ENCODE measurements around the gene GRK5. TPM values are rescaled to one million over a fixed set of nuclear protein-coding genes. Genes with fewer than 3 reads are reported as not detected.

The GRK5 gene
- total and polyA plus RNA-seq, 9 of the 15 experiments (the other 6 are each of a cell fraction or from before 2014, with no cell fraction given): 0.46 to 0.83 (median 0.67) TPM; not detected in 2

DNA sequence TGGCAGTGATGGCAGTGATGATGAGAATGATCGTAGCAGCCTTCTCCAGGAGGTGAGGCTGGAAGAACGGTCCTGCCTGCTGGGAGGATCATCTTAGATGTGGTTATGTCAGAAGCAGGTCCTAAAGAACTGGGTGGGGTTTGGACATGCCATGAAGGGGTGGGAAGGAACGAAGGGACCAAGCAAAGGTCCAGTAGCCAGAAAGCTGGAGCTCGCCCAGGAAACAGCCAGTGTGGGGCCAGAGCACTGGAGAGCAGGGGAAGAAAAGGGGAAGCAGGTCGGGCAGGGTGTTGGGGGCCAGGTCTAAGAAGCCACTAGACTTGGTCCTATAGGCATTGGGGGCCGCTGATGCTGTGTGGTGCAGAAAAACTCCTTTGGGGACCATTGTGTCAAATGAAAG lies 207.8 kb downstream of the GRK5 start:
- H3K4me2 ChIP-seq (ENCODE audit: insufficient read depth, low read length): no peak overlapping the region
- no peak overlapping the region for H2AFZ ChIP-seq (ENCODE audit: low read depth, low read length)
- DNase-seq (ENCODE audit: extremely low read depth in 1 of 4, low spot score in 3 of 4): no peak
- in situ Hi-C loops (cut with MboI): loop anchor here (5.0 kb wide), 1 partner anchor 213 kb away; no protein-coding TSS in a partner anchor
- H3K9ac ChIP-seq (ENCODE audit: insufficient read depth in 1 of 2, low read depth in 2 of 2, low read length in 2 of 2): no peak overlapping the region
- POLR2A ChIA-PET: interaction anchor here (0.6 to 0.7 kb wide), 2 partner anchors 9 to 17 kb away, joined by 3 to 4 read pairs; no protein-coding TSS in a partner anchor
- H4K20me1 ChIP-seq (replicated peaks; ENCODE audit: control insufficient read depth, insufficient read depth, low read length): 0 out of 2 replicates have a peak, but pooled peaks cover 5% of the 10 kb centered on the region
- H3K36me3 ChIP-seq (ENCODE audit: control insufficient read depth, insufficient read depth, low read length): no peaks in the 10 kb centered on the region
- no peak for FAIRE-seq
- H3K27ac ChIP-seq (ENCODE audit: extremely low read depth, low read depth, low read length): no peak overlapping the region
- 0% methylated on average over 1 of the region's 6 CpGs for WGBS (ENCODE audit: insufficient coverage, low coverage, missing lambda C conversion rate)
- no TSS peak for BruUV-seq (replicated peaks)
- H3K4me1 ChIP-seq (replicated peaks in 1 of 2; ENCODE audit: control insufficient read depth in 2 of 2, insufficient read depth in 2 of 2, low read length in 2 of 2): peaks cover 2 to 4% of the 10 kb centered on the region in 2 experiments; a peak in 1 of 5 replicates
- H3K27me3 ChIP-seq (ENCODE audit: control insufficient read depth in 2 of 2, insufficient read depth in 2 of 2, low read length in 2 of 2): peaks cover 0 to 20% of the 10 kb centered on the region in 2 experiments; a peak in 3 of 5 replicates
- CTCF ChIA-PET (ENCODE audit: low intra/inter-chr PET ratio): interaction anchor here (1.1 kb wide), 1 partner anchor 209 kb away, joined by 4 read pairs; no protein-coding TSS in a partner anchor
- intact Hi-C loops (cut with micrococcal nuclease): loop anchor here (5.0 kb wide), 1 partner anchor 123 kb away; no protein-coding TSS in a partner anchor
- TF ChIP-seq, protein P1, sequence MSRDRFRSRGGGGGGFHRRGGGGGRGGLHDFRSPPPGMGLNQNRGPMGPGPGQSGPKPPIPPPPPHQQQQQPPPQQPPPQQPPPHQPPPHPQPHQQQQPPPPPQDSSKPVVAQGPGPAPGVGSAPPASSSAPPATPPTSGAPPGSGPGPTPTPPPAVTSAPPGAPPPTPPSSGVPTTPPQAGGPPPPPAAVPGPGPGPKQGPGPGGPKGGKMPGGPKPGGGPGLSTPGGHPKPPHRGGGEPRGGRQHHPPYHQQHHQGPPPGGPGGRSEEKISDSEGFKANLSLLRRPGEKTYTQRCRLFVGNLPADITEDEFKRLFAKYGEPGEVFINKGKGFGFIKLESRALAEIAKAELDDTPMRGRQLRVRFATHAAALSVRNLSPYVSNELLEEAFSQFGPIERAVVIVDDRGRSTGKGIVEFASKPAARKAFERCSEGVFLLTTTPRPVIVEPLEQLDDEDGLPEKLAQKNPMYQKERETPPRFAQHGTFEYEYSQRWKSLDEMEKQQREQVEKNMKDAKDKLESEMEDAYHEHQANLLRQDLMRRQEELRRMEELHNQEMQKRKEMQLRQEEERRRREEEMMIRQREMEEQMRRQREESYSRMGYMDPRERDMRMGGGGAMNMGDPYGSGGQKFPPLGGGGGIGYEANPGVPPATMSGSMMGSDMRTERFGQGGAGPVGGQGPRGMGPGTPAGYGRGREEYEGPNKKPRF (IDR thresholded peaks at IDR 0.05; ENCODE audit: low read depth, low read length): no peak
- no peak for TF ChIP-seq SLC30A9 (CRISPR knock-in tag; IDR thresholded peaks at IDR 0.05)
- no peak for TF ChIP-seq HDAC2 (IDR thresholded peaks at IDR 0.05)
- no peak for TF ChIP-seq YY1 (IDR thresholded peaks at IDR 0.05; ENCODE audit: borderline replicate concordance in 1 of 3, control insufficient read depth in 1 of 3, extremely low read depth in 1 of 3, insufficient read depth in 3 of 3, insufficient read length in 1 of 3, insufficient replicate concordance in 2 of 3, low read depth in 1 of 3, low read length in 2 of 3)
- TF ChIP-seq, protein P2, sequence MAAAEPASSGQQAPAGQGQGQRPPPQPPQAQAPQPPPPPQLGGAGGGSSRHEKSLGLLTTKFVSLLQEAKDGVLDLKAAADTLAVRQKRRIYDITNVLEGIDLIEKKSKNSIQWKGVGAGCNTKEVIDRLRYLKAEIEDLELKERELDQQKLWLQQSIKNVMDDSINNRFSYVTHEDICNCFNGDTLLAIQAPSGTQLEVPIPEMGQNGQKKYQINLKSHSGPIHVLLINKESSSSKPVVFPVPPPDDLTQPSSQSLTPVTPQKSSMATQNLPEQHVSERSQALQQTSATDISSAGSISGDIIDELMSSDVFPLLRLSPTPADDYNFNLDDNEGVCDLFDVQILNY (CRISPR knock-in tag; IDR thresholded peaks at IDR 0.05): no peak
- TF ChIP-seq EGR1 (conservative IDR thresholded peaks at IDR 0.05): no peak
- TF ChIP-seq, protein P3, sequence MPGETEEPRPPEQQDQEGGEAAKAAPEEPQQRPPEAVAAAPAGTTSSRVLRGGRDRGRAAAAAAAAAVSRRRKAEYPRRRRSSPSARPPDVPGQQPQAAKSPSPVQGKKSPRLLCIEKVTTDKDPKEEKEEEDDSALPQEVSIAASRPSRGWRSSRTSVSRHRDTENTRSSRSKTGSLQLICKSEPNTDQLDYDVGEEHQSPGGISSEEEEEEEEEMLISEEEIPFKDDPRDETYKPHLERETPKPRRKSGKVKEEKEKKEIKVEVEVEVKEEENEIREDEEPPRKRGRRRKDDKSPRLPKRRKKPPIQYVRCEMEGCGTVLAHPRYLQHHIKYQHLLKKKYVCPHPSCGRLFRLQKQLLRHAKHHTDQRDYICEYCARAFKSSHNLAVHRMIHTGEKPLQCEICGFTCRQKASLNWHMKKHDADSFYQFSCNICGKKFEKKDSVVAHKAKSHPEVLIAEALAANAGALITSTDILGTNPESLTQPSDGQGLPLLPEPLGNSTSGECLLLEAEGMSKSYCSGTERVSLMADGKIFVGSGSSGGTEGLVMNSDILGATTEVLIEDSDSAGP (CRISPR knock-in tag; IDR thresholded peaks at IDR 0.05): no peak
- ATAC-seq: no peak
- no peaks in the 10 kb centered on the region for H3K9me3 ChIP-seq (replicated peaks; ENCODE audit: control insufficient read depth, insufficient read depth, low read depth, low read length)
- no peaks in the 10 kb centered on the region for H3K9me1 ChIP-seq (ENCODE audit: control insufficient read depth, insufficient read depth, low read length)
- H3K4me3 ChIP-seq: no peak overlapping the region
- no peaks in the 10 kb centered on the region for H3K79me2 ChIP-seq (ENCODE audit: control insufficient read depth, insufficient read depth, low read length)

All from K562 (cell line).